H1 (cell line): Measurements from ENCODE around the gene MMP25. TPM values are rescaled to one million over a fixed set of nuclear protein-coding genes. Genes with fewer than 3 reads are reported as not detected.

ENCODE experiments used
- CTCF ChIA-PET: fragments of 300-600 bp; sonication (Branson Sonifier 250); formaldehyde crosslinking; loops from one replicate; lab custom pipeline; 2021; ENCODE audit not compliant: partially characterized antibody; lab: Charles Lee
- POLR2A ChIA-PET: fragments of 300-600 bp; sonication (Branson Sonifier 250); formaldehyde crosslinking; loops from one replicate; lab custom pipeline; 2021; ENCODE audit warnings: inconsistent platforms; ENCODE audit not compliant: partially characterized antibody; lab: Charles Lee
- DNase-seq, 2 experiments: peaks; one replicate each; pipeline versions ENCODE4 v3.0.0 to v3.0.0-alpha.2; 2010 to 2022; ENCODE audit warnings: low spot score in 2 of 2, low read depth in 1 of 2, mixed read lengths in 1 of 2
- FAIRE-seq: peaks from 2 replicates; lab custom pipeline; 2011; peaks lifted over from hg19 to GRCh38; lab: Jason Lieb, UNC
- H2AFZ ChIP-seq: 2 replicates; pipeline ENCODE4 v1.8.1; 2012; ENCODE audit warnings: low read length, inconsistent platforms
- H2AK5ac ChIP-seq: 2 replicates; pipeline ENCODE4 v1.6.1; 2013; ENCODE audit warnings: low read depth, low read length
- H2BK120ac ChIP-seq: replicated peaks from 2 replicates; pipeline ENCODE3; 2013; ENCODE audit warnings: low read depth, low read length, inconsistent platforms
- H2BK12ac ChIP-seq: 2 replicates; pipeline ENCODE4 v1.6.1; 2013; ENCODE audit warnings: low read depth, low read length
- H2BK15ac ChIP-seq: 2 replicates; pipeline ENCODE4 v1.6.1; 2013; ENCODE audit warnings: low read length
- H2BK20ac ChIP-seq: 2 replicates; pipeline ENCODE4 v1.6.1; 2013; ENCODE audit warnings: low read length
- H2BK5ac ChIP-seq: 2 replicates; pipeline ENCODE4 v1.6.1; 2013; ENCODE audit warnings: low read depth, low read length
- H3K14ac ChIP-seq: 2 replicates; pipeline ENCODE4 v1.6.1; 2013; ENCODE audit warnings: inconsistent platforms; ENCODE audit not compliant: insufficient read length
- H3K18ac ChIP-seq: 2 replicates; pipeline ENCODE4 v1.6.1; 2013; ENCODE audit warnings: low read length; ENCODE audit errors: extremely low read depth
- H3K23ac ChIP-seq: 2 replicates; pipeline ENCODE4 v1.6.1; 2013; ENCODE audit warnings: inconsistent platforms; ENCODE audit not compliant: insufficient read length
- H3K23me2 ChIP-seq: 2 replicates; pipeline ENCODE4 v1.6.1; 2013; ENCODE audit warnings: low read depth, low read length
- H3K27ac ChIP-seq: 2 replicates; pipeline ENCODE4 v1.6.1; 2011; ENCODE audit warnings: low read depth, low read length, inconsistent platforms
- H3K27me3 ChIP-seq, 4 experiments: replicated peaks in 1 of 4; 1 replicate in 1 of 4; 2 replicates in 3 of 4; pipeline versions ENCODE4 v1.6.1 to v1.8.1; 2011 to 2013; ENCODE audit warnings: low read length in 3 of 4, mild to moderate bottlenecking in 3 of 4, inconsistent platforms in 2 of 4, mixed read lengths in 2 of 4, moderate library complexity in 1 of 4; ENCODE audit not compliant: control insufficient read depth in 3 of 4, insufficient read depth in 3 of 4; ENCODE audit errors: extremely low read depth in 1 of 4
- H3K36me3 ChIP-seq, 4 experiments: 2 replicates each; pipeline versions ENCODE4 v1.6.1 to v1.8.1; 2011 to 2013; ENCODE audit warnings: mild to moderate bottlenecking in 4 of 4, low read length in 3 of 4, moderate library complexity in 2 of 4, control low read depth in 1 of 4, inconsistent platforms in 1 of 4; ENCODE audit not compliant: insufficient read depth in 4 of 4, control insufficient read depth in 2 of 4
- H3K4ac ChIP-seq: replicated peaks from 2 replicates; pipeline ENCODE3; 2013; ENCODE audit warnings: low read length, low read depth, mixed read lengths, inconsistent platforms; ENCODE audit not compliant: insufficient read length
- H3K4me1 ChIP-seq, 4 experiments: replicated peaks in 1 of 4; 1 replicate in 1 of 4; 2 replicates in 3 of 4; pipeline versions ENCODE4 v1.6.1 to v1.8.1; 2011 to 2013; ENCODE audit warnings: low read length in 3 of 4, inconsistent platforms in 2 of 4, mixed read lengths in 1 of 4; ENCODE audit not compliant: insufficient read depth in 4 of 4, control insufficient read depth in 3 of 4
- H3K4me2 ChIP-seq, 2 experiments: 2 replicates each; pipeline versions ENCODE4 v1.6.1 to v1.8.1; 2011 to 2013; ENCODE audit warnings: low read depth in 2 of 2, low read length in 2 of 2, control low read depth in 1 of 2, inconsistent platforms in 1 of 2, mild to moderate bottlenecking in 1 of 2; ENCODE audit not compliant: insufficient read depth in 1 of 2
- H3K4me3 ChIP-seq, 4 experiments: fragments of 200-600, 300-600 bp in 1 of 4; sonication (generic), shearing (Covaris generic), sonication (Bioruptor Twin) in 1 of 4; 2 replicates each; pipeline versions ENCODE4 v1.5.1 to v1.8.1; 2011 to 2016; ENCODE audit warnings: low read length in 4 of 4, low read depth in 3 of 4, control low read depth in 2 of 4, inconsistent platforms in 2 of 4, mild to moderate bottlenecking in 2 of 4, mixed read lengths in 1 of 4, moderate library complexity in 1 of 4; ENCODE audit not compliant: insufficient read depth in 2 of 4; ENCODE audit errors: extremely low read depth in 1 of 4
- H3K56ac ChIP-seq: replicated peaks from 2 replicates; pipeline ENCODE3; 2013; ENCODE audit warnings: low read depth, mild to moderate bottlenecking, mixed read lengths, low read length, inconsistent platforms; ENCODE audit not compliant: insufficient read length
- H3K79me1 ChIP-seq: 2 replicates; pipeline ENCODE4 v1.6.1; 2013; ENCODE audit warnings: low read depth, low read length, control low read depth
- H3K79me2 ChIP-seq, 2 experiments: 2 replicates each; pipeline versions ENCODE4 v1.6.1 to v1.8.1; 2012 to 2013; ENCODE audit warnings: low read length in 2 of 2, mild to moderate bottlenecking in 2 of 2, inconsistent platforms in 1 of 2; ENCODE audit not compliant: insufficient read depth in 2 of 2, control insufficient read depth in 1 of 2
- H3K9ac ChIP-seq, 4 experiments: replicated peaks in 1 of 4; 1 replicate in 1 of 4; 2 replicates in 3 of 4; pipeline versions ENCODE4 v1.6.1 to v1.8.1; 2011 to 2013; ENCODE audit warnings: low read depth in 3 of 4, low read length in 3 of 4, control low read depth in 2 of 4, mild to moderate bottlenecking in 2 of 4, moderate library complexity in 2 of 4, inconsistent platforms in 1 of 4; ENCODE audit errors: extremely low read depth in 1 of 4
- H3K9me3 ChIP-seq, 2 experiments: 2 replicates each; pipeline versions ENCODE4 v1.6.1 to v1.8.1; 2012 to 2013; ENCODE audit warnings: mild to moderate bottlenecking in 2 of 2, moderate library complexity in 2 of 2, control low read depth in 1 of 2, inconsistent platforms in 1 of 2, low read depth in 1 of 2, low read length in 1 of 2, mixed read lengths in 1 of 2; ENCODE audit not compliant: insufficient read depth in 2 of 2
- H4K20me1 ChIP-seq, 2 experiments: replicated peaks in 1 of 2; 2 replicates each; pipeline versions ENCODE3 to v1.8.1; 2011 to 2013; ENCODE audit warnings: inconsistent platforms in 2 of 2, low read length in 2 of 2, mild to moderate bottlenecking in 1 of 2; ENCODE audit not compliant: insufficient read depth in 2 of 2, control insufficient read depth in 1 of 2
- H4K5ac ChIP-seq: 2 replicates; pipeline ENCODE4 v1.6.1; 2013; ENCODE audit warnings: low read length, low read depth, mixed read lengths, inconsistent platforms; ENCODE audit not compliant: insufficient read length
- H4K8ac ChIP-seq: 2 replicates; pipeline ENCODE4 v1.8.0; 2013; ENCODE audit warnings: mild to moderate bottlenecking, moderate library complexity, low read length, inconsistent platforms; ENCODE audit not compliant: insufficient read depth; ENCODE audit errors: extremely low read depth
- H4K91ac ChIP-seq: replicated peaks from 2 replicates; pipeline ENCODE3; 2013; ENCODE audit warnings: low read length, mixed read lengths, inconsistent platforms; ENCODE audit not compliant: insufficient read length
- BCL11A ChIP-seq, 2 experiments: IDR thresholded peaks; one replicate each; pipeline ENCODE4 v1.6.1; 2011; ENCODE audit warnings: low read depth in 2 of 2, low read length in 2 of 2, mild to moderate bottlenecking in 2 of 2
- CBX8 ChIP-seq: fragments of 300-800, 300-1000 bp; sonication (generic); IDR thresholded peaks from 2 replicates; pipeline ENCODE4 v1.7.1; 2016; ENCODE audit warnings: low read depth, low read length, borderline replicate concordance
- CREB1 ChIP-seq: IDR thresholded peaks from 2 replicates; pipeline ENCODE4 v1.6.1; 2012; ENCODE audit warnings: inconsistent platforms
- EZH2 ChIP-seq: fragments of 200-600 bp; sonication (generic); IDR thresholded peaks from 2 replicates; pipeline ENCODE4 v1.7.1; 2012; ENCODE audit warnings: low read depth, mild to moderate bottlenecking, moderate library complexity, low read length, inconsistent platforms; ENCODE audit not compliant: severe bottlenecking
- FOSL1 ChIP-seq: IDR thresholded peaks from 2 replicates; pipeline ENCODE4 v1.6.1; 2011; ENCODE audit warnings: mild to moderate bottlenecking, low read depth, low read length, moderate library complexity; ENCODE audit not compliant: insufficient read depth
- HDAC6 ChIP-seq: IDR thresholded peaks from one replicate; pipeline ENCODE4 v1.7.1; 2012; ENCODE audit warnings: low read depth, mild to moderate bottlenecking, inconsistent platforms, low read length, moderate library complexity
- KDM5A ChIP-seq: fragments of 200-600 bp; IDR thresholded peaks from 2 replicates; pipeline ENCODE4 v1.7.1; 2012; ENCODE audit warnings: mild to moderate bottlenecking, low read length, inconsistent platforms, mixed read lengths
- MAX ChIP-seq: IDR thresholded peaks from 2 replicates; pipeline ENCODE4 v1.6.1; 2012; ENCODE audit warnings: inconsistent platforms
- RXRA ChIP-seq: IDR thresholded peaks from 2 replicates; pipeline ENCODE4 v1.6.1; 2011; ENCODE audit warnings: low read depth, mild to moderate bottlenecking, low read length, moderate library complexity; ENCODE audit not compliant: insufficient read depth
- SIRT6 ChIP-seq: IDR thresholded peaks from one replicate; pipeline ENCODE4 v1.7.1; 2012; ENCODE audit warnings: low read length, inconsistent platforms
- SRF ChIP-seq: IDR thresholded peaks from 2 replicates; pipeline ENCODE4 v1.6.1; 2011; ENCODE audit warnings: mild to moderate bottlenecking, low read depth, low read length, moderate library complexity
- TBP ChIP-seq: IDR thresholded peaks from 2 replicates; pipeline ENCODE4 v1.6.1; 2011; ENCODE audit warnings: low read depth, low read length, improper control_type of control experiment
- TCF12 ChIP-seq: IDR thresholded peaks from 2 replicates; pipeline ENCODE4 v1.6.1; 2011; ENCODE audit warnings: low read depth, mild to moderate bottlenecking, low read length
- WGBS, 2 experiments: shearing (Covaris generic) in 1 of 2; methylation state at CpG; one replicate each; pipeline versions ENCODE4 v1.1.6 to v1.1.7; 2013 to 2015; ENCODE audit warnings: low lambda C conversion rate in 2 of 2, mixed read lengths in 2 of 2, inconsistent platforms in 1 of 2, low coverage in 1 of 2, missing lambda C conversion rate in 1 of 2; ENCODE audit not compliant: insufficient replicate concordance in 2 of 2, insufficient coverage in 1 of 2, insufficient read length in 1 of 2; ENCODE audit errors: extremely low coverage in 1 of 2, missing lambda C conversion rate in 1 of 2; 5-methylcytosine and 5-hydroxymethylcytosine counted together
- polyA plus RNA-seq, 7 experiments: library from polyadenylated mRNA; depleted of rRNA in 3 of 7; stranded (reverse) in 5 of 7; unstranded in 2 of 7; fragments of >200 nt in 5 of 7; fragments of 200-250 nt in 2 of 7; gene quantifications; 1 replicate in 5 of 7; 2 replicates in 1 of 7; 4 replicates in 1 of 7; pipeline versions ENCODE4 v1.2.1 to v1.2.3, GENCODE V29; 2011 to 2013; ENCODE audit warnings: missing spikeins in 2 of 7, mixed read lengths in 2 of 7
- total RNA-seq: library from RNA; stranded (reverse); fragmentation: NEBNext Ultra II Directional; extraction: Animal tissue kit (Norgen Biotek cat#: 25700); gene quantifications from 2 replicates; pipeline ENCODE4 v1.2.1, GENCODE V29; 2021

MMP25 gene
- total and polyA plus RNA-seq, 2 of the 8 experiments (the other 6 are each of a cell fraction or from before 2014, with no cell fraction given), result 7.7 to 26.7 TPM

GRCh38 chr16:3066440-3066748, 20.0 kb downstream of the MMP25 start:
- POLR2A ChIA-PET, result interaction anchor here (1.1 to 12.7 kb wide), 8 partner anchors 9 to 81 kb away, joined by 3 to 140 read pairs (median 4); partner anchors contain the start of genes CLDN9, ZNF205 and ZSCAN10

More at GRCh38 chr16:3066440-3066748, 20.0 kb downstream of the MMP25 start:
- FAIRE-seq, result no peak
- Histone ChIP-seq H4K8ac (no peak overlapping the region), H3K18ac (no peak overlapping the region), H3K36me3 (no peaks in the 10 kb centered on the region), H3K14ac (no peak overlapping the region), H4K20me1 (no peaks in the 10 kb centered on the region), H3K4ac (no peak overlapping the region), H2AFZ (no peak overlapping the region), H4K91ac (no peak overlapping the region), H3K4me2 (no peak overlapping the region), H2BK120ac (no peak overlapping the region), H3K27me3 (no peaks in the 10 kb centered on the region), H3K27ac (peak overlapping the region; percentile 23; the same call in 1 of the 2 replicates), H3K23ac (no peak overlapping the region), H4K5ac (no peak overlapping the region), H3K79me1 (no peaks in the 10 kb centered on the region), H3K79me2 (no peaks in the 10 kb centered on the region), H3K9me3 (no peaks in the 10 kb centered on the region), H2BK5ac (peak overlapping the region; percentile 44; the same call in 1 of the 2 replicates), H2BK15ac (no peak overlapping the region), H3K4me1 (peaks cover 0 to 4% (median 1%) of the 10 kb centered on the region in 4 experiments; a peak in 2 of 7 replicates), H3K9ac (no peak overlapping the region), H2BK20ac (no peak overlapping the region), H2AK5ac (no peak overlapping the region), H3K23me2 (no peaks in the 10 kb centered on the region), H3K56ac (no peak overlapping the region), H3K4me3 (no peak overlapping the region), H2BK12ac (0 out of 2 replicates have a peak overlapping the region, but pooled peaks have one; percentile 94)
- DNase-seq, result no peak
- no peak for TF ChIP-seq TBP
- TF ChIP-seq TCF12, result no peak
- no peak for TF ChIP-seq CREB1
- no peak for TF ChIP-seq FOSL1
- no peak for TF ChIP-seq EZH2
- TF ChIP-seq RXRA, result no peak
- no peak for TF ChIP-seq MAX
- TF ChIP-seq SRF, result no peak
- TF ChIP-seq KDM5A, result no peak
- no peak for TF ChIP-seq SIRT6
- no peak for TF ChIP-seq HDAC6
- no peak for TF ChIP-seq BCL11A (IDR thresholded peaks at IDR 0.05; ENCODE audit: low read depth in 2 of 2, low read length in 2 of 2)
- TF ChIP-seq CBX8, result no peak
- CTCF ChIA-PET, result interaction anchor here (1.0 to 2.7 kb wide), 5 partner anchors 9 to 63 kb away, joined by 3 to 12 read pairs (median 5); no protein-coding TSS in a partner anchor
- WGBS, 2 experiments, result 84% methylated on average over 7 of the region's 7 CpGs; no CpG with 5 or more reads in 1 of the 2 experiments
